Testis (tissue), 3 donors: ENCODE results near the gene TPRG1. TPM values are rescaled to one million over a fixed set of nuclear protein-coding genes. Genes with fewer than 3 reads are reported as not detected.

Experiments used
- DNase-seq: peaks from one replicate; pipeline ENCODE4 v3.0.0-alpha.2; 2019
- H3K27ac ChIP-seq, 2 donors: fragments of 200-600 bp; sonication (generic); one replicate each; pipeline ENCODE4 v1.5.1; 2019
- H3K27me3 ChIP-seq: fragments of 200-600 bp; sonication (generic); one replicate; pipeline ENCODE4 v1.5.1; 2019
- H3K36me3 ChIP-seq: fragments of 200-600 bp; sonication (generic); one replicate; pipeline ENCODE4 v1.5.1; 2017; ENCODE audit warnings: low read depth; ENCODE audit errors: missing control alignments
- H3K4me1 ChIP-seq: fragments of 200-600 bp; sonication (generic); one replicate; pipeline ENCODE4 v1.5.1; 2019
- H3K4me3 ChIP-seq, 2 donors: fragments of 200-600 bp; sonication (generic); one replicate each; pipeline ENCODE4 v1.5.1; 2017 to 2019
- H3K9me3 ChIP-seq: fragments of 200-600 bp; sonication (generic); one replicate; pipeline ENCODE4 v1.5.1; 2017
- POLR2A ChIP-seq: fragments of 450-650 bp; IDR thresholded peaks from one replicate; pipeline ENCODE4 v1.6.1; 2017; ENCODE audit warnings: antibody characterized with exemption, mild to moderate bottlenecking, moderate library complexity
- WGBS, 2 donors: methylation state at CpG; one replicate each; pipeline ENCODE4 v1.1.5; 2018; 5-methylcytosine and 5-hydroxymethylcytosine counted together
- intact Hi-C: fragments of 100-400 bp; cut with DNase I; formaldehyde crosslinking; loops from one replicate; pipeline ENCODE4 v1.15.1; 2023; ENCODE audit warnings: low total_unique reads
- polyA plus RNA-seq: library from polyadenylated mRNA; stranded (reverse); fragments of 350-450 nt; fragmentation: Illumina TruSeq; extraction: RNeasy Lipid Tissue Mini Kit (QIAGEN cat#74804); gene quantifications from one replicate; pipeline ENCODE4 v1.2.3, GENCODE V29; 2014; ENCODE audit warnings: low read depth, low replicate concordance; ENCODE audit not compliant: insufficient read depth
- total RNA-seq, 2 donors: library from RNA; depleted of rRNA; stranded (reverse); fragments of >200 nt; gene quantifications; one replicate each; pipeline ENCODE4 v1.2.3, GENCODE V29; 2016
- TF ChIP-seq, protein P1 (sequence below), 3 experiments: fragments of 450-650 bp in 2 of 3; fragments of 200-600 bp in 1 of 3; sonication (generic) in 1 of 3; IDR thresholded peaks; one replicate each; pipeline ENCODE4 v1.5.1; 2016 to 2019; ENCODE audit warnings: antibody characterized with exemption in 3 of 3, mild to moderate bottlenecking in 2 of 3, moderate library complexity in 1 of 3

TPRG1 gene
- total and polyA plus RNA-seq, 3 donors from 2014 or later, result 15.5 to 25.2 (median 15.9) TPM

DNA sequence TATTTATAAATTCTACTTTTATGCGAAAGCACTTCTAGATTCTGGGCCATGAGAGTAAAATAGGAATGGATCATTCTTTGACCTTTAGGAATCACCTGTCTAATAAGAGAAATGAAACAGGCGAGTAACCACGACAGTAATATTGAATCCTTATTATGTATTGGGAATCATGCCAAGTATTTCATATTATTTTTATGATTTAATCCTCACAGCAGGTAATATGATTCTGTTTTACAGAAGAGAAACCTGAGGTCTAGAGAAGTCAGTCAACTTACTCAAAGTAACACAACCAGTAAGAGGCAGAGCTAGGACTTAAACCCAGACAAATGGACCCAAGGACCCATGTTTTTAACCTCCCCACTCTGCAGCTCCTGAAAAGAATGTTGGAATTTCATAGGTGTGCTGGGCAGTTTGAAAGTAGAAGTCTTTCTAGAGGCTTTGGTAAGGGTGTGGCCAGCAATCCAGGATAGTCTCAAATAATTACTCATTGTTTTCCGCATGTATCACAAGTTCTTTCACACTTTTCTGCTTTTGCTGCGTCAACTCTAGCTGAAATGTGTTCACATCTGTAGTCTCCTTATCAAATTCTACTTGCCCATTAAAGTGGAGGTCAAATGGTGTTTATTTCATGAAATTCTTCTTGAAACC, 181.7 kb downstream of the TPRG1 start:
- no peak for DNase-seq
- intact Hi-C loops, result no loop called here
- Histone ChIP-seq H3K27ac (no peak overlapping the region), H3K9me3 (no peaks in the 10 kb centered on the region), H3K27me3 (no peaks in the 10 kb centered on the region), H3K4me3 (no peak overlapping the region), H3K36me3 (no peaks in the 10 kb centered on the region), H3K4me1 (no peaks in the 10 kb centered on the region)
- TF ChIP-seq POLR2A, result no peak
- TF ChIP-seq, protein P1, sequence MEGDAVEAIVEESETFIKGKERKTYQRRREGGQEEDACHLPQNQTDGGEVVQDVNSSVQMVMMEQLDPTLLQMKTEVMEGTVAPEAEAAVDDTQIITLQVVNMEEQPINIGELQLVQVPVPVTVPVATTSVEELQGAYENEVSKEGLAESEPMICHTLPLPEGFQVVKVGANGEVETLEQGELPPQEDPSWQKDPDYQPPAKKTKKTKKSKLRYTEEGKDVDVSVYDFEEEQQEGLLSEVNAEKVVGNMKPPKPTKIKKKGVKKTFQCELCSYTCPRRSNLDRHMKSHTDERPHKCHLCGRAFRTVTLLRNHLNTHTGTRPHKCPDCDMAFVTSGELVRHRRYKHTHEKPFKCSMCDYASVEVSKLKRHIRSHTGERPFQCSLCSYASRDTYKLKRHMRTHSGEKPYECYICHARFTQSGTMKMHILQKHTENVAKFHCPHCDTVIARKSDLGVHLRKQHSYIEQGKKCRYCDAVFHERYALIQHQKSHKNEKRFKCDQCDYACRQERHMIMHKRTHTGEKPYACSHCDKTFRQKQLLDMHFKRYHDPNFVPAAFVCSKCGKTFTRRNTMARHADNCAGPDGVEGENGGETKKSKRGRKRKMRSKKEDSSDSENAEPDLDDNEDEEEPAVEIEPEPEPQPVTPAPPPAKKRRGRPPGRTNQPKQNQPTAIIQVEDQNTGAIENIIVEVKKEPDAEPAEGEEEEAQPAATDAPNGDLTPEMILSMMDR (IDR thresholded peaks at IDR 0.05), result no peak
- 90 to 95% methylated on average over 5 of the region's 5 CpGs for WGBS, 2 donors

DNA sequence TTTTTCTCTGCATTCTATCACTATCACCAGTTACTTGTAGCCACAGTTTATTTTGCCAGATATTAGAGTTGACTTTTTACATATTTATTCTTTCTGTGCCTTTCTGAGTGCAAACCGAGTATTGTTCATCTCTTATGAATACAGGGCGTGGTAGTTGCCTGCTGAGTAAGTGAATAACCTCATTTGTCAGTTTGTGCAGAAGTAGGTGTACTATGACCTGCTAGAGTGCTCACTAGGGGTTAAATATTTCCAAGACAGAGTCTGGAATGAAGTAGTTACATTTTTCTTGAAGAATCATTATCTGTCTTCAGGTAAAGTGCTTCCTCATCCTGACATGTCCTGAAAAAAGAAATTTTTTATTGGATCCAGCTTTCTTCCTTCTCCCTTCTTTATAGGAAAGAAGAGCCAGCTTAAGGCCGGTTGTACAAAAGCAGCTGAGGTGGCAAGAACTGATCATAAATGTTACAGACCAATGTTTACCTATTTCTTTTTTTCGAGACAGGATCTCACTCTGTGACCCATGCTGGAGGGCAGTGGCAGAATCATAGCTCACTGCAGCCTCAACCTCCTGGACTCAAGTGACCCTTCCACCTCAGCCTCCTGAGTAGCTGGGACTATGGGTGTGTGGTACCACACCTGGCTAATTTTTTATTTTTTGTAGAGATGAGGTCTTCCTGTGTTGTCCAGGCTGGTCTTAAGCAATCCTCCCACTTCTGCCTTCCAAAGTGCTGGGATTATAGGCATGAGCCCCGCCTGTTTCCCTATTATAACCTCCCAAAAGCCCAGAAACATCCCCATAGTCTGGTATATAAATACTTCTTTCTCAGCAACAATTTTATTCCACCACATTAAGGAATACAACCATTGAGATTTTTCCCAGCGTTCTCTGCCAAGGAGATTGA, 182.5 kb downstream of the TPRG1 start:
- no peaks in the 10 kb centered on the region for H3K36me3 ChIP-seq
- no peak for DNase-seq
- H3K4me1 ChIP-seq, result no peaks in the 10 kb centered on the region
- TF ChIP-seq POLR2A, result no peak
- TF ChIP-seq, protein P1 (IDR thresholded peaks at IDR 0.05), result no peak
- H3K4me3 ChIP-seq, result no peak overlapping the region
- H3K27ac ChIP-seq, result no peak overlapping the region
- intact Hi-C loops, result no loop called here
- no peaks in the 10 kb centered on the region for H3K27me3 ChIP-seq
- WGBS, 2 donors, result 90 to 91% methylated on average over 6 of the region's 6 CpGs
- H3K9me3 ChIP-seq, result no peaks in the 10 kb centered on the region

- Histone ChIP-seq H3K27ac (no peak overlapping the region), H3K4me1 (no peaks in the 10 kb centered on the region), H3K36me3 (no peaks in the 10 kb centered on the region), H3K27me3 (no peaks in the 10 kb centered on the region), H3K9me3 (no peaks in the 10 kb centered on the region), H3K4me3 (no peak overlapping the region)
- intact Hi-C loops, result no loop called here
- WGBS, 2 donors, result 69 to 75% methylated on average over 2 of the region's 2 CpGs
- no peak for DNase-seq
- TF ChIP-seq, protein P1 (IDR thresholded peaks at IDR 0.05), result no peak
- TF ChIP-seq POLR2A, result no peak
These were observed 183.3 kb downstream of the TPRG1 start for GRCh38 chr3:189355115-189355480.

DNA sequence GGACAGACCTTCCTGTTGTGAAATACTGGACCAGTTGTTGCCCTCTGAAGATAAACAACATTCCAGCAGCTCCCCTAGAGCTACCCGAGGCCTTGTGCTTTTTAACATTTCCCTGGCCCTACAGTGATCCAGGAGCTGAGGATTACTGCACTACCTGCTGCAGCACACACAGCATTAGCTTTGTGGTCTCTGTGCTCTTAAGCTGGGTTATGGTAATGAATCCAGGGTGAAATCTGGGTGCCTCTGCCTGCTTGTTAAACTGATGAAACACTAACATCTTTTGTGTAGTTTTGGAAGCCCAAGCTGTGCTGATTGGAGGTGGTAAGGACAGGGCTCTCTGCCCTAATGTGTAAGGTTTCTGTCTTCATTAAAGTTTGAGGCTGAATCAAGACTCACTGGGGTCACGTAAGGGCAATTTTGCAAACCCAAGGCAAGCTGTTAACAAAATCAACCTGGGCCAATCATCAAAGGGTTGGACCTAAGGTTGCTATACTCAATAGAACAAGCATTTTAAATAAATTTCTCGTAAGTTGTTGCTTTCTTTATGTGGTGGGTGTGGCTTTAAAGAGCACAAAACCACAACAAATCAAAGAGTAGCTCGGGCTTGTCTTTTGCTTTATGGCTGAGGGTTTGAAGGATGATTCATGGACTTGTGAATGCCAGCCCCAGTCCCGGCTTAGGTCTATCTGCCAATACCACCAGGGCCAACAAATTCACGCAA, 183.9 kb downstream of the TPRG1 start:
- Histone ChIP-seq H3K9me3 (no peaks in the 10 kb centered on the region), H3K4me1 (no peaks in the 10 kb centered on the region), H3K27me3 (no peaks in the 10 kb centered on the region), H3K27ac (no peak overlapping the region), H3K4me3 (no peak overlapping the region), H3K36me3 (no peaks in the 10 kb centered on the region)
- intact Hi-C loops, result no loop called here
- 67 to 75% methylated on average over 6 of the region's 6 CpGs for WGBS, 2 donors
- no peak for DNase-seq
- TF ChIP-seq, protein P1 (IDR thresholded peaks at IDR 0.05), result no peak
- no peak for TF ChIP-seq POLR2A
